Measurements from ENCODE around the gene ING1.
"Not testable (repeated sequence)": the region's sequence is repeated elsewhere in the genome, so short reads cannot be mapped to it uniquely, and the experiment has no call there.

DNA sequence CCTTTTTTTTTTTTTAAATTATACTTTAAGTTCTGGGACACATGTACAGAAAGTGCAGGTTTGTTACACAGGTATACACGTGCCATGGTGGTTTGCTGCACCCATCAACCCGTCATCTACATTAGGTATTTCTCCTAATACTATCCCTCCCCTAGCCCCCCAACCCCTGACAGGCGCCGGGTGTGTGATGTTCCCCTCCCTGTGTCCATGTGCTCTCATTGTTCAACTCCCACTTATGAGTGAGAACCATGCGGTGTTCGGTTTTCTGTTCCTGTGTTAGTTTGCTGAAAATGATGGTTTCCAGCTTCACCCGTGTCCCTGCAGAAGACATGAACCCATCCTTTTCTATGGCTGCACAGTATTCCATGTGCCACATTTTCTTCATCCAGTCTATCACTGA is 17.7 kb upstream of the ING1 start:
- TF ChIP-seq, protein P1, sequence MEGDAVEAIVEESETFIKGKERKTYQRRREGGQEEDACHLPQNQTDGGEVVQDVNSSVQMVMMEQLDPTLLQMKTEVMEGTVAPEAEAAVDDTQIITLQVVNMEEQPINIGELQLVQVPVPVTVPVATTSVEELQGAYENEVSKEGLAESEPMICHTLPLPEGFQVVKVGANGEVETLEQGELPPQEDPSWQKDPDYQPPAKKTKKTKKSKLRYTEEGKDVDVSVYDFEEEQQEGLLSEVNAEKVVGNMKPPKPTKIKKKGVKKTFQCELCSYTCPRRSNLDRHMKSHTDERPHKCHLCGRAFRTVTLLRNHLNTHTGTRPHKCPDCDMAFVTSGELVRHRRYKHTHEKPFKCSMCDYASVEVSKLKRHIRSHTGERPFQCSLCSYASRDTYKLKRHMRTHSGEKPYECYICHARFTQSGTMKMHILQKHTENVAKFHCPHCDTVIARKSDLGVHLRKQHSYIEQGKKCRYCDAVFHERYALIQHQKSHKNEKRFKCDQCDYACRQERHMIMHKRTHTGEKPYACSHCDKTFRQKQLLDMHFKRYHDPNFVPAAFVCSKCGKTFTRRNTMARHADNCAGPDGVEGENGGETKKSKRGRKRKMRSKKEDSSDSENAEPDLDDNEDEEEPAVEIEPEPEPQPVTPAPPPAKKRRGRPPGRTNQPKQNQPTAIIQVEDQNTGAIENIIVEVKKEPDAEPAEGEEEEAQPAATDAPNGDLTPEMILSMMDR (IDR thresholded peaks at IDR 0.05; ENCODE audit: low read depth, low read length), result not testable (repeated sequence)
- not testable (repeated sequence) for TF ChIP-seq EZH2phosphoT487 (IDR thresholded peaks at IDR 0.05; ENCODE audit: low read depth)

All from OCI-LY3 (cell line).